ENCODE data around the gene UCP2.

UCP2 gene

DNA sequence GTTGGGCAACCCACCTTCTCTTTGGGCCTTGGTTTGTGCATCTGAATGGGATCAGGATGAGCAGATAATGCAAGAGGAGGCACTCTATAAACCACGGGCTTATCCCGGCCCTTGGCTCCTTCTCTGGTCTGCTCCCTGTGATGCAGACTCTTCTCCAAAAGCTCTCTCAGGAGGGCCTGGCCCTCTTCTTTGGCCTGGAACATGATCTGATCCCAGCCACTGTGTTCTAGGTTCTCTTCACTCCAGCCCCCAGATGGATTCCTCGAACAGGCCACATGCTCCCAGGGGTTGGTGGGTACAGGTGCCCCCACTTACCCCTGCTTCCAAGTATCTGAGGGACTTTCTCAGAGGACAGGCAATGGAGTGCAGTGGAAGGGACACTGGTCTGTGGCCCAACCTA, 35.0 kb upstream of the UCP2 start:
- TF ChIP-seq, protein P1, sequence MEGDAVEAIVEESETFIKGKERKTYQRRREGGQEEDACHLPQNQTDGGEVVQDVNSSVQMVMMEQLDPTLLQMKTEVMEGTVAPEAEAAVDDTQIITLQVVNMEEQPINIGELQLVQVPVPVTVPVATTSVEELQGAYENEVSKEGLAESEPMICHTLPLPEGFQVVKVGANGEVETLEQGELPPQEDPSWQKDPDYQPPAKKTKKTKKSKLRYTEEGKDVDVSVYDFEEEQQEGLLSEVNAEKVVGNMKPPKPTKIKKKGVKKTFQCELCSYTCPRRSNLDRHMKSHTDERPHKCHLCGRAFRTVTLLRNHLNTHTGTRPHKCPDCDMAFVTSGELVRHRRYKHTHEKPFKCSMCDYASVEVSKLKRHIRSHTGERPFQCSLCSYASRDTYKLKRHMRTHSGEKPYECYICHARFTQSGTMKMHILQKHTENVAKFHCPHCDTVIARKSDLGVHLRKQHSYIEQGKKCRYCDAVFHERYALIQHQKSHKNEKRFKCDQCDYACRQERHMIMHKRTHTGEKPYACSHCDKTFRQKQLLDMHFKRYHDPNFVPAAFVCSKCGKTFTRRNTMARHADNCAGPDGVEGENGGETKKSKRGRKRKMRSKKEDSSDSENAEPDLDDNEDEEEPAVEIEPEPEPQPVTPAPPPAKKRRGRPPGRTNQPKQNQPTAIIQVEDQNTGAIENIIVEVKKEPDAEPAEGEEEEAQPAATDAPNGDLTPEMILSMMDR (IDR thresholded peaks at IDR 0.05; ENCODE audit: control extremely low read depth, extremely low read depth, low read depth, missing control alignments): no peak
- ChIA-PET CTCF (interaction anchor here (1.3 to 1.7 kb wide), 4 partner anchors 9 to 54 kb away, joined by 3 to 7 read pairs (median 4); no protein-coding TSS in a partner anchor), POLR2A (no interaction called here)
- no peak for DNase-seq (ENCODE audit: extremely low spot score)

DNA sequence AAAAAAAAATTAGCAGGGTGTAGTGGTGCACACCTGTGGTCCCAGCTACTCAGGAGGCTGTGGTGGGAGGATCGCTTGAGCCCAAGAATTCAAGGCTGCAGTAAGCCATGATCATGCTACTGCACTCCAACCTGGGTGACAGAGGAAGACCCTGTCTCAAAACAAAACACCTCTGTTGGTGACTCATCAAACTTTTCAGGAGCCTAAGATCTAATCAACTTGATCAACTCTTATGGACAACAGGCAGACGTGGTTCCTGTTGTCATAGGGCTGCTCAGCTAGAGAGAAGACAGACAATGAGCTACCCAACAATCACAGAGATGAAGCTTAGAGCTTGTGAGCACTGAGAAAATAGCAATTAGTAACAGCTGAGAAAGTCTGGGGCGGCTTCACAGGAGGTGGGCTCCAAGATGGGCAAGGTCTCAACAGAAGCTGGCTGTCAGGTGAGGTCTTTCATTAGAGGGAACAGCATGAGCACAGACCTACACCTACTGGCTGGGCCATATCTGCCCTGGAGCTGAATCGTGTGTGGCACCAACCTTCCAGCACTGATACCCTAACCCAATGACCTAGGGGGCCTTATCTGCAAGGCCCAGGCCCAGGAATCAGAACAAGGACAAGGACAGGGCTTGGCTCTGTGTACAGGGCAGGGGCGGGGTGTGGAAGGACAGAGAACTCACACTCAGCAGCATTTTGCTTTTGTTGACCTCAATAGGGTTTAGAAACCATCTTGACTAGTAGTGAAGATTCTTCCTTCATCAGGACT, 33.5 kb upstream of the UCP2 start:
- TF ChIP-seq, protein P1 (IDR thresholded peaks at IDR 0.05; ENCODE audit: control extremely low read depth, extremely low read depth, low read depth, missing control alignments): no peak
- ChIA-PET CTCF (interaction anchor here (1.0 to 2.7 kb wide), 6 partner anchors 14 to 52 kb away, joined by 3 to 7 read pairs (median 4); no protein-coding TSS in a partner anchor), POLR2A (no interaction called here)
- no peak for DNase-seq (ENCODE audit: extremely low spot score)

DNA sequence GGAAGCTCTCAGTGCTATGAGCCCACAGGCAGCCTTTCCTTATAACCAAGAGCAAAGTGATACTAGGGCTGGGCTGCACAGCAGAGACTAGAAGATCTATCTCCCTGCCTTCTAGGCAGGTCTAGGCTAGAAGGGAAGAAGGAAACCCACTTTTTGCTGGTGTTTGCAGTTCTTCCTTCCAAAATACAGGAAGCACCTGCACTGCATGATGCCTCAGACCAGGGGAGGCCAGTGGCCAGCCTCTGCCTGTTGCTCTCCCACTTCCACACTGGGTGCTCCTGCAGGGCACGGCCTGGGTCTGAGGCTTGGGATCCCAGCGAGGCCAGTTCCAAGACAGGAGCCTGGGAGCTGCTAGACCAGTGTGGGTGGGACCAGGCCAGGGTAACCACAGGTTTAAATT, 32.2 kb upstream of the UCP2 start:
- TF ChIP-seq, protein P1 (IDR thresholded peaks at IDR 0.05; ENCODE audit: control extremely low read depth, extremely low read depth, low read depth, missing control alignments): no peak
- DNase-seq (ENCODE audit: extremely low spot score): no peak
- CTCF ChIA-PET: interaction anchor here (1.0 to 2.7 kb wide), 7 partner anchors 12 to 155 kb away, joined by 3 to 7 read pairs (median 4); partner anchors contain the start of genes C2CD3 and PPME1
- POLR2A ChIA-PET: no interaction called here

DNA sequence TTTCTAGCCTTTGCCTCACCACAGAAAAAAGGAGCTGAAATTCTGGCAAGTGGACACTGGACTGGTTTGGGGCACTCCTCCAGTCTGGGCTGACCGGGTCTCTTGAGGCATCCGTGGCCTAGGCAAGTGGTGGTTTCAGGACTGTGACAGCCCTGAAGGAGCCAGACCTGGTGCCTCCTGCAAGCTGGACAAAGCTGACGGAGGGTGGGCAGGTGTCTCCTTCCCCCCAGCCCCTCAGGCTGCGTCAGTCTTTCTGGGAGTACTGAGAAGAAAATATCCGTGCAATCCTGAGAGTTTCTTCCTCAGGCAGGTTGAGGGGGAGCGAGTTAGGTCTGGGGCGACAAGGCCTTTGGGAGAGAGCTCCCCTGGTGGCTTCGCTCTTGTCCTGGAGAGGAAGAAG, 30.5 kb upstream of the UCP2 start:
- CTCF ChIA-PET: interaction anchor here (0.7 to 1.1 kb wide), 3 partner anchors 9 to 49 kb away, joined by 3 read pairs; no protein-coding TSS in a partner anchor
- no peak for DNase-seq (ENCODE audit: extremely low spot score)
- POLR2A ChIA-PET: no interaction called here
- TF ChIP-seq, protein P1 (IDR thresholded peaks at IDR 0.05; ENCODE audit: control extremely low read depth, extremely low read depth, low read depth, missing control alignments): no peak

DNA sequence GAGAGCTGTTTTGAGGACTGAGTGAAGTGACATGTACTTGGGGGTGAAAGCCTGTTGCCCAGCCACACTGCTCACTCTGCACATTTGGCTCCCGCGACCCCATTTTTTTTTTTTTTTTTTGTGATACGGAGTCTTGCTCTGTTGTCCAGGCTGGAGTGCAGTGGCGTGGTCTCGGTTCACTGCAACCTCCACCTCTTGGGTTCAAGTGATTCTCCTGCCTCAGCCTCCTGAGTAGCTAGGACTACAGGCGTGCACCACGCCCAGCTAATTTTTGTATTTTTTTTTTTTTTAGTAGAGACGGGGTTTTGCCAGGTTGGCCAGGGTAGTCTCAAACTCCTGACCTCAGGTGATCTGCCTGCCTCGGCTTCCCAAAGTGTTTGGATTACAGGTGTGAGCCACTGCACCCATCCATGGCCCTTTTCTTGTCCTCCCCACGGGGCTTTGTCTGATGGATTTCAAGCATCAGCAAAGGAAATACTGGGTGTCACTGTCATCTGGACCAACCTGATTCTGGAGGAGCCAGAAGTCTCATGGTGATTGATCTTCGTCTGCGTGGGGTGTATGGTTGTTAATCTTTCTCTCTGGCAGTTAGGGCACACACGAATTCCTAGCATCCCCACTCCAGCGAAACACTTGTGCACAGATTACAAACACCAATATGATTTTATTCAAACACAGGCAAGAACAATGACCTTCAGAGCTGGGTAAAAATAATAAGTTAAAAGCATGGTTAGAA, 29.6 kb upstream of the UCP2 start:
- ChIA-PET CTCF (interaction anchor here (1.1 to 1.5 kb wide), 3 partner anchors 8 to 19 kb away, joined by 3 to 5 read pairs (median 4); no protein-coding TSS in a partner anchor), POLR2A (interaction anchor here (0.6 to 0.9 kb wide), 4 partner anchors 10 to 30 kb away, joined by 3 to 4 read pairs (median 4); partner anchors contain the start of gene UCP2)
- no peak for DNase-seq (ENCODE audit: extremely low spot score)
- TF ChIP-seq, protein P1 (IDR thresholded peaks at IDR 0.05; ENCODE audit: control extremely low read depth, extremely low read depth, low read depth, missing control alignments): no peak

DNA sequence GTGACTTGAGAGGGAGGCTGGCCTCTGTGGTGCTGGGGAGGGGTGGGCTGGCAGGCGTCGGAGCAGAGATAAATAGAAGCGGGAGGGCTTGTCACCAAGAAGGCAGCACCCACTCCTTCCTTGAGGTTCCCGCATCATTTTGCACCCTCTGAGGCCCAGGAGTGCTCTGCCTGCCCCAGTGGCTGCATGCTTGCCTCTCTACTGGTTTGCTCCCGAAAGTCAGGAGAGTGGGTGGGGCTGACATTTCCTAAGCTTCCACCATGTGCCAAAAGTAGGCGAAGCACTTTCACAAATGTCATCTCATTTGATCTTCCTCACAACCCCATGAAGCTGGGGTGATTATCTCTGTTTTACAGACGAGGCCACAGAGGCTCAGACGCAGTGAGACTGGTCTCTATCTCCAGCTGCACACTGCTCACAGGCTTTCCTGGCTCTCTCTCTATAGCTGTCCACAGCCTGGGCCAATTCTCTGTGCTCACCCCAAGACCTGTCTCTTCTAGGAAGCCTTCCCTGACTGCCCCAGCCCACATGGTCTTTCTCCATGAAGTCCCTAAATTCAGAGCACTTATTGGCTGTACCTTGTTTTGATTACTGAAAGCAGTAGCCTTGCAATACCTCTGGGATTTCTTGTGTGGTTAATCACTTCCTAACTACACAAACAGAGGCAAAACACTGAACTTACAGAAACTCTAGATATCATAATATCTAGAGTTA, 28.9 kb upstream of the UCP2 start:
- CTCF ChIA-PET: interaction anchor here (1.1 to 1.5 kb wide), 3 partner anchors 9 to 18 kb away, joined by 3 to 5 read pairs (median 4); no protein-coding TSS in a partner anchor
- DNase-seq (ENCODE audit: extremely low spot score): peak; percentile 63
- POLR2A ChIA-PET: interaction anchor here (0.6 to 0.9 kb wide), 4 partner anchors 10 to 29 kb away, joined by 3 to 4 read pairs (median 4); partner anchors contain the start of gene UCP2
- TF ChIP-seq, protein P1 (IDR thresholded peaks at IDR 0.05; ENCODE audit: control extremely low read depth, extremely low read depth, low read depth, missing control alignments): no peak
